D721Med (cell line): ENCODE results near the gene SNUPN.
"Not testable (repeated sequence)": the region's sequence is repeated elsewhere in the genome, so short reads cannot be mapped to it uniquely, and the experiment has no call there.

Experiments
- DNase-seq: peaks from one replicate; pipeline ENCODE4 v3.0.0; 2011; ENCODE audit warnings: low spot score; ENCODE audit not compliant: insufficient read length
- FAIRE-seq: peaks from 2 replicates; lab custom pipeline; 2011; peaks lifted over from hg19 to GRCh38; lab: Jason Lieb, UNC
- CTCF ChIP-seq: IDR thresholded peaks from 2 replicates; pipeline ENCODE4 v1.5.1; 2012; ENCODE audit warnings: mild to moderate bottlenecking, control low read depth; ENCODE audit not compliant: insufficient read depth; ENCODE audit errors: missing control alignments

Gene SNUPN

GRCh38 chr15:75577401-75578172 is 47.9 kb downstream of the SNUPN start:
- DNase-seq = no peak

GRCh38 chr15:75573648-75574384 is 51.7 kb downstream of the SNUPN start:
- no peak for TF ChIP-seq CTCF
- DNase-seq (no peak), FAIRE-seq (no peak)

More at GRCh38 chr15:75577401-75578172, 47.9 kb downstream of the SNUPN start:
- TF ChIP-seq CTCF = no peak
- FAIRE-seq = no peak

- DNase-seq = no peak
- TF ChIP-seq CTCF = no peak
- no peak for FAIRE-seq
These were observed 55.2 kb downstream of the SNUPN start for GRCh38 chr15:75570126-75570845.

GRCh38 chr15:75565062-75565970 is 60.2 kb downstream of the SNUPN start:
- DNase-seq (no peak), FAIRE-seq (no peak)
- TF ChIP-seq CTCF = no peak

GRCh38 chr15:75561888-75562287 is 63.6 kb downstream of the SNUPN start:
- no peak for DNase-seq
- no peak for FAIRE-seq
- TF ChIP-seq CTCF = no peak

GRCh38 chr15:75559360-75559759 is 66.2 kb downstream of the SNUPN start:
- not testable (repeated sequence) for DNase-seq, FAIRE-seq

GRCh38 chr15:75558955-75559354 is 66.6 kb downstream of the SNUPN start:
- FAIRE-seq, DNase-seq: not testable (repeated sequence)
